Upper lobe of left lung (tissue), 6 donors: ENCODE data around the gene TRPM6. TPM values are rescaled to one million over a fixed set of nuclear protein-coding genes. Genes with fewer than 3 reads are reported as not detected.

Experiments used
- ATAC-seq, 2 donors: fragments of 200-7000 bp; cut with Tn5 transposase; one replicate each; pipeline ENCODE4 v1.9.1; 2022; ENCODE audit warnings: mild to moderate bottlenecking in 2 of 2, moderate library complexity in 2 of 2; ENCODE audit not compliant: low FRiP score in 2 of 2
- DNase-seq, 2 donors: peaks; one replicate each; pipeline ENCODE4 v3.0.0-alpha.2; 2019 to 2020
- H3K27ac ChIP-seq, 4 donors: fragments of 200-600 bp; sonication (generic); one replicate each; pipeline ENCODE4 v1.5.1; 2016 to 2019
- H3K27me3 ChIP-seq, 4 donors: fragments of 200-600 bp; sonication (generic); one replicate each; pipeline ENCODE4 v1.5.1; 2017 to 2019
- H3K36me3 ChIP-seq, 4 donors: fragments of 200-600 bp; sonication (generic); one replicate each; pipeline ENCODE4 v1.5.1; 2016 to 2019
- H3K4me1 ChIP-seq, 4 donors: fragments of 200-600 bp; sonication (generic); one replicate each; pipeline ENCODE4 v1.5.1; 2018 to 2019
- H3K4me3 ChIP-seq, 4 donors: fragments of 200-600 bp; sonication (generic); one replicate each; pipeline ENCODE4 v1.5.1; 2017 to 2019; ENCODE audit warnings: mild to moderate bottlenecking in 2 of 4, moderate library complexity in 1 of 4
- H3K9me3 ChIP-seq, 4 donors: fragments of 200-600 bp; sonication (generic); one replicate each; pipeline ENCODE4 v1.5.1; 2018 to 2019
- EP300 ChIP-seq, 4 donors: sonication (generic); formaldehyde crosslinking; IDR thresholded peaks; one replicate each; pipeline ENCODE4 v1.5.1; 2017; ENCODE audit warnings: antibody characterized with exemption in 4 of 4, control low read depth in 2 of 4
- POLR2A ChIP-seq, 4 donors: fragments of 450-650 bp; IDR thresholded peaks; one replicate each; pipeline ENCODE4 v1.5.1; 2016 to 2017; ENCODE audit warnings: antibody characterized with exemption in 4 of 4, mild to moderate bottlenecking in 2 of 4
- POLR2AphosphoS5 ChIP-seq, 2 donors: sonication (generic); formaldehyde crosslinking; IDR thresholded peaks; one replicate each; pipeline ENCODE4 v1.5.1; 2017; ENCODE audit warnings: antibody characterized with exemption in 2 of 2
- WGBS, 2 donors: methylation state at CpG; one replicate each; pipeline ENCODE4 v1.1.5; 2017 to 2018; 5-methylcytosine and 5-hydroxymethylcytosine counted together
- total RNA-seq, 6 donors: library from RNA; depleted of rRNA in 4 of 6; stranded (reverse); fragments of >200 nt in 4 of 6; gene quantifications; one replicate each; pipeline versions ENCODE4 v1.1.0 to v1.2.1, GENCODE V29; 2016 to 2021
- TF ChIP-seq, protein P1 (sequence below), 6 experiments: fragments of 450-650 bp in 4 of 6; fragments of 200-600 bp in 2 of 6; sonication (generic) in 2 of 6; IDR thresholded peaks; one replicate each; pipeline ENCODE4 v1.5.1; 2016 to 2019; ENCODE audit warnings: antibody characterized with exemption in 6 of 6
- donor health status: DM: no; HTN: no; CAD: no; lungs with moderate emphysema.
- donor health status: DM: no; HTN: yes; CAD: no; lungs with severe emphysema.

The TRPM6 gene
- total RNA-seq, 6 donors from 2014 or later = under 0.01 to 3.0 (median 1.3) TPM

DNA sequence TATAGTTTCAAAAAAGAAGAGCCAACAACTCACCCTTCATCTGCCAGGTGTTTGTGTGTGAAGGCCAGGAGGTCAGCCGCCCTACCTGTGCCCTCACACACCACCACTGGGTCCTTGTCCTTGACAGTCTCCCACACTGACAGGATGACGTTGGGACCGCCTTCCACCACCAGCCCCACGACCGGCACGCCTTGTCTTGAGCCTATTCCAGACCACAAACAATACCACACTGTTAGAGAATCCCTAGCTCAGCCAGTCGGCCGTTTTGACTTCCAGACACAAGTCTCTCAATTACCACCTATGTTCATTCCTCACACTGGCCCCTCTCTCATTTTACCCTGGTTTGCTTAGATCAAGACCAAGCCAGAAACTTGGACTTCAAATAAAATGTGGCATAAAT is 66.1 kb downstream of the TRPM6 start:
- Histone ChIP-seq H3K27ac (no peak overlapping the region), H3K36me3 (no peaks in the 10 kb centered on the region), H3K4me1 (no peaks in the 10 kb centered on the region), H3K9me3 (no peaks in the 10 kb centered on the region), H3K27me3 (no peaks in the 10 kb centered on the region), H3K4me3 (no peak overlapping the region)
- 81 to 86% methylated on average over 8 of the region's 8 CpGs for WGBS, 2 donors
- ATAC-seq = peak in 1 of 2 donors; percentile 11
- TF ChIP-seq EP300 (IDR thresholded peaks at IDR 0.05) = no peak
- TF ChIP-seq POLR2AphosphoS5 (IDR thresholded peaks at IDR 0.05) = no peak
- TF ChIP-seq POLR2A (IDR thresholded peaks at IDR 0.05) = no peak
- TF ChIP-seq, protein P1, sequence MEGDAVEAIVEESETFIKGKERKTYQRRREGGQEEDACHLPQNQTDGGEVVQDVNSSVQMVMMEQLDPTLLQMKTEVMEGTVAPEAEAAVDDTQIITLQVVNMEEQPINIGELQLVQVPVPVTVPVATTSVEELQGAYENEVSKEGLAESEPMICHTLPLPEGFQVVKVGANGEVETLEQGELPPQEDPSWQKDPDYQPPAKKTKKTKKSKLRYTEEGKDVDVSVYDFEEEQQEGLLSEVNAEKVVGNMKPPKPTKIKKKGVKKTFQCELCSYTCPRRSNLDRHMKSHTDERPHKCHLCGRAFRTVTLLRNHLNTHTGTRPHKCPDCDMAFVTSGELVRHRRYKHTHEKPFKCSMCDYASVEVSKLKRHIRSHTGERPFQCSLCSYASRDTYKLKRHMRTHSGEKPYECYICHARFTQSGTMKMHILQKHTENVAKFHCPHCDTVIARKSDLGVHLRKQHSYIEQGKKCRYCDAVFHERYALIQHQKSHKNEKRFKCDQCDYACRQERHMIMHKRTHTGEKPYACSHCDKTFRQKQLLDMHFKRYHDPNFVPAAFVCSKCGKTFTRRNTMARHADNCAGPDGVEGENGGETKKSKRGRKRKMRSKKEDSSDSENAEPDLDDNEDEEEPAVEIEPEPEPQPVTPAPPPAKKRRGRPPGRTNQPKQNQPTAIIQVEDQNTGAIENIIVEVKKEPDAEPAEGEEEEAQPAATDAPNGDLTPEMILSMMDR (IDR thresholded peaks at IDR 0.05) = no peak
- DNase-seq = no peak

DNA sequence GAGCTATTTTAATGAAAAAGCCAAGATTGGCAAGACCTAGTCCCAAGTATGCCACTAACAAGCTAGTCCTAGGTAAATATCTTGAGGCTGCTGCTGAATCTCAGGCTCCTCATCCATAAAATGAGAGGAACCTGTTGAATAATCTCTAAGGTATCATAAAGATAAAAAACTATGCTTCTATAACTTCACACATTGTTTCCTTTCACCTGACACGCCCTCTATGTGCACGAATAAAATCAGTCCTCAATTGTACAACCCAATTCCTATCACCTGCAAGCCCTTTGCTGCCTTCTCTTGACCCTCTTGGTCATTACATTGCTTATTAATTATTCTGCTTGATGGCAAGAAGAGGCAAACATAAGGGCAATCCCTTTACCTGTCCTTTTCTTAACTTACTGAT is 69.9 kb downstream of the TRPM6 start:
- H3K4me1 ChIP-seq = no peaks in the 10 kb centered on the region
- WGBS, 2 donors = 86 to 89% methylated on average over 2 of the region's 2 CpGs
- no peaks in the 10 kb centered on the region for H3K9me3 ChIP-seq
- no peaks in the 10 kb centered on the region for H3K36me3 ChIP-seq
- no peak for DNase-seq
- H3K4me3 ChIP-seq = no peak overlapping the region
- H3K27ac ChIP-seq = no peak overlapping the region
- ATAC-seq = no peak
- H3K27me3 ChIP-seq = no peaks in the 10 kb centered on the region
- TF ChIP-seq EP300 (IDR thresholded peaks at IDR 0.05) (no peak), POLR2A (IDR thresholded peaks at IDR 0.05) (no peak), POLR2AphosphoS5 (IDR thresholded peaks at IDR 0.05) (no peak)
- TF ChIP-seq, protein P1 (IDR thresholded peaks at IDR 0.05) = no peak

DNA sequence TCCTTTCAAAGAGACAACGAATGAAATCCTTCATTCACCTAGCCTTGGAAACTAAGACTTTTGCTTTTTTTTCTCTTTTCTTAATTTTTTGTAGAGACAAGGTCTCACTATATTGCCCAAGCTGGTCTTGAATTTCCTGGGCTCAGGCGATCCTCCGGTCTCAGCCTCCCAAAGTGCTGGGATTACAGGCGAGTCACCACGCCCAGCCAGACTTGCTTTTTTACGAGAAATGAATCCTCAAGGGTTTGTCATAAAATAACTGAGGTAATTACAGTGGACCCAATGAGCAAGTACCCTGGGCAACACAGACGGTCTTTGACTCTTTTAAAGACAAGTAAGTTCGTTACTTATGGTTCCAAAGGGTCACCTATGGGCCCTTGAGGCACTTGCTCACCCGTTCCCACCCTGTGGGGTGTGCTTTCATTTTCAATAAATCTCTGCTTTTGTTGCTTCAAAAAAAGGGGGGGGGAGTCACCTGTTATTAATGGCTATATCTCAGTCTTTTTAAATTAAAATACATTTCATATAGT is 70.4 kb downstream of the TRPM6 start:
- H3K9me3 ChIP-seq = no peaks in the 10 kb centered on the region
- 93 to 95% methylated on average over 9 of the region's 9 CpGs for WGBS, 2 donors
- no peak for TF ChIP-seq POLR2AphosphoS5 (IDR thresholded peaks at IDR 0.05)
- TF ChIP-seq, protein P1 (IDR thresholded peaks at IDR 0.05) = no peak
- no peak for TF ChIP-seq EP300 (IDR thresholded peaks at IDR 0.05)
- no peak for TF ChIP-seq POLR2A (IDR thresholded peaks at IDR 0.05)
- no peaks in the 10 kb centered on the region for H3K4me1 ChIP-seq
- DNase-seq = no peak
- no peaks in the 10 kb centered on the region for H3K36me3 ChIP-seq
- ATAC-seq = no peak
- H3K27me3 ChIP-seq = no peaks in the 10 kb centered on the region
- H3K4me3 ChIP-seq = no peak overlapping the region
- H3K27ac ChIP-seq = no peak overlapping the region

DNA sequence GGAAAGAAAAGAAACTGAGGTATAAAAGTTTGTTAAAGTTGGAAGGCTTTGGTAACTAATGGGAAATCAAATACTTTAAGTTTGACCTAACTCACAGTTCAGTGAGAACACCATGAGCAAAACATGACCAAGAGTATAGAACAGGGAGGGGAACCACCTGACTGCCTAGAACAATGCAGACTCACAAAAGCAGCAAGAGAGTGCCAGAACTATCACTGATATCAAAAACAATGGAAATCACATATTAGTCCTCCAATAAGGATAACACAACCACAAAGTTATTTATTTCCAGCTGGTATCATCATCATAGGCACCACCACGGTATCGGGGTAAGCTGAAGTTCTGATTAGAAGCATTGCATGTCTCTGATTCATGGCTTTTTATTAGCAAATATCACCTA is 77.5 kb downstream of the TRPM6 start:
- no peaks in the 10 kb centered on the region for H3K27me3 ChIP-seq
- H3K27ac ChIP-seq = no peak overlapping the region
- no peak for DNase-seq
- no peak overlapping the region for H3K4me3 ChIP-seq
- 64 to 71% methylated on average over 2 of the region's 2 CpGs for WGBS, 2 donors
- H3K4me1 ChIP-seq = no peaks in the 10 kb centered on the region
- no peaks in the 10 kb centered on the region for H3K9me3 ChIP-seq
- TF ChIP-seq EP300 (IDR thresholded peaks at IDR 0.05) (no peak), POLR2AphosphoS5 (IDR thresholded peaks at IDR 0.05) (no peak), POLR2A (IDR thresholded peaks at IDR 0.05) (no peak)
- TF ChIP-seq, protein P1 (IDR thresholded peaks at IDR 0.05) = no peak
- H3K36me3 ChIP-seq = no peaks in the 10 kb centered on the region
- no peak for ATAC-seq

DNA sequence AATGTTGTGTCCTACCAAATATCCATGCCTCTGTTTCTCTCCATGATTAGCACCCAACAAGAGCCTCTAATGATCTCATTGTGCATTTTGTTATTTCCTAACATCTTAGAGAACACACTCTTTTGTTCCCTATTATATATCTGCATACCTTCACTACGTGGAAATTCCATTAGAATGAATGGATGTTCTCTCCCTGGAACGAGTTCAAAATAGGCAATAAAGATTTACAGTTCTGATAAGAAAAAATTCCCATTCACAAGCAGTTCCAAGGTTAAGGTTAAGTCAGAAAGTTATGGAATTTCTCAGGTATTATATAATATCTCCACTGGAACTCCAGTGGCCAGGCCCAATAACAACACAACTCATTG is 83.7 kb downstream of the TRPM6 start:
- 64 to 76% methylated on average over 2 of the region's 2 CpGs for WGBS, 2 donors
- TF ChIP-seq POLR2AphosphoS5 (IDR thresholded peaks at IDR 0.05) (no peak), POLR2A (IDR thresholded peaks at IDR 0.05) (no peak), EP300 (IDR thresholded peaks at IDR 0.05) (no peak)
- TF ChIP-seq, protein P1 (IDR thresholded peaks at IDR 0.05) = no peak

More for the DNA sequence above, 83.7 kb downstream of the TRPM6 start:
- Histone ChIP-seq H3K27ac (no peak overlapping the region), H3K9me3 (no peaks in the 10 kb centered on the region), H3K36me3 (no peaks in the 10 kb centered on the region), H3K4me3 (no peak overlapping the region), H3K27me3 (no peaks in the 10 kb centered on the region), H3K4me1 (no peaks in the 10 kb centered on the region)
- ATAC-seq (no peak), DNase-seq (no peak)
